ENCODE data around the gene ZNF699. TPM values are rescaled to one million over a fixed set of nuclear protein-coding genes. Genes with fewer than 3 reads are reported as not detected.
"Not testable (repeated sequence)": the region's sequence is repeated elsewhere in the genome, so short reads cannot be mapped to it uniquely, and the experiment has no call there.

Gene ZNF699
- total RNA-seq, 2 experiments from 2014 or later = 5.8 to 6.8 TPM

DNA sequence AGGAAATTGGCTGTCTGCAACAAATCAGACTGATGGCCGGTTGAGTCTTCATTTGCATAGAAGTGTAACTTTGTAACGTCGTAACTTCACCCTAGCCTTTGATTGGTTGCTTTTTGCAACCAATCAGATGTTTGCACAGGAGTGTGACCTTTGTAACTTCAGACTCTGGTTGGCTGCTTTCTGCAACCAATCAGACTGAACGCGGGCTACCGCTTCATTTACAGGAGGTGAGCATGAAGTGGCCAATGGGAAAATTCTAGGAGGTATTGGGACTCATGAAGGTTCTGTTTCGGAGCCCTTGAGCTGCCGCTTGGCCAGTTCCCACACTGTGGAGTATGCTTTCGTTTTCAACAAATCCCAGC, 13.9 kb upstream of the ZNF699 start:
- peaks cover 24% of the 10 kb centered on the region for H3K4me1 Mint-ChIP-seq (ENCODE audit: low read depth)
- H3K27ac Mint-ChIP-seq = peak overlapping the region; percentile 92
- ChIA-PET CTCF (interaction anchor here (1.0 to 2.6 kb wide), 2 partner anchors 13 to 118 kb away, joined by 3 to 14 read pairs; partner anchors contain the start of gene ZNF699), POLR2A (interaction anchor here (1.0 to 1.3 kb wide), 2 partner anchors 10 to 14 kb away, joined by 3 read pairs; partner anchors contain the start of gene ZNF699)
- intact Hi-C loops (cut with micrococcal nuclease) = loop anchor here (5.0 kb wide), 2 partner anchors 181 to 469 kb away; partner anchors contain the start of gene ZNF317
- peaks cover 44% of the 10 kb centered on the region for H3K36me3 Mint-ChIP-seq
- no peaks in the 10 kb centered on the region for H3K27me3 Mint-ChIP-seq
- DNase-seq = peak; percentile 73
- H3K9me3 Mint-ChIP-seq = peaks cover 50% of the 10 kb centered on the region
- H3K4me3 Mint-ChIP-seq = peak overlapping the region; percentile 83

DNA sequence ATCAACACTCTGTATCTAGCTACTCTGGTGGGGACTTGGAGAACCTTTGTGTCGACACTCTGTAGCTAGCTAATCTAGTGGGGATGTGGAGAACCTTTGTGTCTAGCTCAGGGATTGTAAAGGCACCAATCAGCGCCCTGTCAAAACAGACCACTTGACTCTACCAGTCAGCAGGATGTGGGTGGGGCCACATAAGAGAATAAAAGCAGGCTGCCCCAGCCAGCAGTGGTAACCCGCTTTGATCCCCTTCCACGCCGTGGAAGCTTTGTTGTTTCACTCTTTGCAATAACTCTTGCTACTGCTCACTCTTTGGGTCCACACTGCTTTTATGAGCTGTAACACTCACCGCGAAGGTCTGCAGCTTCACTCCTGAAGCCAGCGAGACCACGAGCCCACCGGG, 12.6 kb upstream of the ZNF699 start:
- H3K4me3 Mint-ChIP-seq, H3K27ac Mint-ChIP-seq, H3K27me3 Mint-ChIP-seq, DNase-seq, POLR2A ChIA-PET: not testable (repeated sequence)
- Mint-ChIP-seq H3K36me3 (peaks cover 33% of the 10 kb centered on the region), H3K4me1 (ENCODE audit: low read depth) (peaks cover 24% of the 10 kb centered on the region), H3K9me3 (peaks cover 46% of the 10 kb centered on the region)
- CTCF ChIA-PET = interaction anchor here (2.6 kb wide), 1 partner anchor 12 kb away, joined by 14 read pairs; the partner anchor contains the start of gene ZNF699
- intact Hi-C loops (cut with micrococcal nuclease) = loop anchor here (5.0 kb wide), 2 partner anchors 180 to 470 kb away; partner anchors contain the start of gene ZNF317

DNA sequence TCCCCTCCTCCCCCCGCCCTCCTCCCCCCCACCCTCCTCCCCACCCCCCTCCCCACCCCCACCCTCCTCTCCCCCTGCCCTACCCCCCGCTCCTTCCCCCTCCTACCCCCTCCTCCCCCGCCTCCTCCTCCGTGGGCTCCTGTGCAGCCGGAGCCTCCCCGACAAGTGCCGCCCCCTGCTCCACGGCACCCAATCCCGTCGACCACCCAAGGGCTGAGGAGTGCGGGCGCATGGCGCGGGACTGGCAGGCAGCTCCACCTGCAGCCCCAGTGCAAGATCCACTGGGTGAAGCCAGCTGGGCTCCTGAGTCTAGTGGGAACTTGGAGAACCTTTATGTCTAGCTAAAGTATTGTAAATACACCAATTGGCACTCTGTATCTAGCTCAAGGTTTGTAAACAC, 12.1 kb upstream of the ZNF699 start:
- intact Hi-C loops (cut with micrococcal nuclease) = loop anchor here (5.0 kb wide), 2 partner anchors 179 to 471 kb away; partner anchors contain the start of gene ZNF317
- DNase-seq, POLR2A ChIA-PET, H3K27me3 Mint-ChIP-seq, H3K4me3 Mint-ChIP-seq, H3K27ac Mint-ChIP-seq: not testable (repeated sequence)
- Mint-ChIP-seq H3K36me3 (peaks cover 29% of the 10 kb centered on the region), H3K4me1 (ENCODE audit: low read depth) (peaks cover 24% of the 10 kb centered on the region), H3K9me3 (peaks cover 44% of the 10 kb centered on the region)
- CTCF ChIA-PET = interaction anchor here (2.6 kb wide), 1 partner anchor 12 kb away, joined by 14 read pairs; the partner anchor contains the start of gene ZNF699

DNA sequence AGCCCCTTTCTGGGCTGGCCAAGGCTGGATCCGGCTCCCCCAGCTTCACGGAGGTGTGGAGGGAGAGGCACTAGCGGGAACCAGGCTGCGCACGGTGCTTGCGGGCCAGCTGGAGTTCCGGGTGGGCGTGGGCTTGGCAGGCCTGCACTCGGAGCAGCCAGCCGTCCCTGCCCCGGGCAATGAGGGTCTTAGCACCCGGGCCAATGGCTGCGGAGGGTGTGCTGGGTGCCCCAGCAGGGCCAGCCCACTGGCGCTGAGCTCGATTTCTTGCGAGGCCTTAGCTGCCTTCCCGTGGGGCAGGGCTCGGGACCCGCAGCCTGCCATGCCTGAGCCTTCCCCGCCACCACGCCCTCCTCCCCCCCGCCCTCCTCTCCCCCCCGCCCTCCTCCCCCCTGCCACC, 11.7 kb upstream of the ZNF699 start:
- Mint-ChIP-seq H3K4me3 (no peak overlapping the region), H3K9me3 (peaks cover 43% of the 10 kb centered on the region), H3K36me3 (peaks cover 28% of the 10 kb centered on the region), H3K27me3 (no peaks in the 10 kb centered on the region), H3K27ac (no peak overlapping the region), H3K4me1 (ENCODE audit: low read depth) (peaks cover 24% of the 10 kb centered on the region)
- DNase-seq = no peak
- ChIA-PET CTCF (no interaction called here), POLR2A (no interaction called here)
- intact Hi-C loops (cut with micrococcal nuclease) = loop anchor here (5.0 kb wide), 2 partner anchors 179 to 471 kb away; partner anchors contain the start of gene ZNF317

DNA sequence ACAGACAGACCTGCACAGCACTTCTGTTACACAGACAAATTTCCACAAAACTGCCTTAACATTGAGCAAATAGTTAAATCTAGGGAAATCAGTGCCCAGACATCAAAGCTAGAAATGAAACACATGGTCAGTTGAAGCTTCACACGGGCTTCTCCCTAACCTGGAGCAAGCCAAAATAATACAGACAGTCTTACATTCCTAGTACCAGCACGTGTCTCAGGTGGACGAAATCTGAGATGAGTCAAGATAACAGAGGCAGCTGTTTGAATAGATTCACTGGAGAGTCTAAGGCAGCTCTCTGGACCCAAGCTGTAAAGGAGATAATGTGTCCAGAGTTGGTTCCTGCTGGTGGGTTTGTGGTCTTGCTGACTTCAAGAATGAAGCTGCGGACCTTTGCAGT, 4.1 kb upstream of the ZNF699 start:
- H3K4me3 Mint-ChIP-seq = no peak overlapping the region
- peaks cover 39% of the 10 kb centered on the region for H3K9me3 Mint-ChIP-seq
- no peaks in the 10 kb centered on the region for H3K27me3 Mint-ChIP-seq
- ChIA-PET CTCF (no interaction called here), POLR2A (interaction anchor here (1.6 kb wide), 1 partner anchor 10 kb away, joined by 3 read pairs; the partner anchor contains the start of gene ZNF559)
- no peak for DNase-seq
- H3K27ac Mint-ChIP-seq = no peak overlapping the region
- peaks cover under 1% of the 10 kb centered on the region for H3K4me1 Mint-ChIP-seq (ENCODE audit: low read depth)
- intact Hi-C loops (cut with micrococcal nuclease) = no loop called here
- peaks cover 13% of the 10 kb centered on the region for H3K36me3 Mint-ChIP-seq

DNA sequence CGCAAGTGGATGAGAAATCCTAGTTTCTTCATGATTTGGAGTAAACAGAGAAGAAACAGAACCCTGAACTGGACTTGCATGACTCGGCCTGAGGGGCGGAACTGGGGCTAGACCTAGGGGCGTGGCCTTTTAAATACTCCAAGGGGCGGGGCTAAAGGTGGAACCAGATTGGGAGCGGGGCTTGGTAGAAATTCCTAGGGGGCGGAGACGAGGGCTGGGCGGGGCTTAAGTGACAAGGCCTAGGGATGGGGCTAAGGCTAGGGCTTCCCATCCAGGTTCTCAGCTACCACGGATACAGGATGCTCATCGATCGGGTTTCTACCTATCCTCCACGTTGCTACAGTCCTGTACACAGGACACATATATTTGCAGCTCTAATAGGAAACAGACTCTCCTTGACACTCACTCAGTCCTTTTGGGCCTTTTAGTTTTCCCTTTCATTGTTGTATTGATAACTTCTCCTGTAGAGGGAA, 372 bp upstream of the ZNF699 start:
- no peaks in the 10 kb centered on the region for H3K27me3 Mint-ChIP-seq
- peaks cover 12% of the 10 kb centered on the region for H3K4me1 Mint-ChIP-seq (ENCODE audit: low read depth)
- POLR2A ChIA-PET = interaction anchor here (1.4 kb wide), 1 partner anchor 14 kb away, joined by 3 read pairs; the partner anchor contains the start of gene ZNF559
- DNase-seq = no peak
- peak overlapping the region; percentile 89 for H3K27ac Mint-ChIP-seq
- peaks cover 33% of the 10 kb centered on the region for H3K9me3 Mint-ChIP-seq
- intact Hi-C loops (cut with micrococcal nuclease) = loop anchor here (1.0 kb wide), 4 partner anchors 14 to 481 kb away; partner anchors contain the start of genes ZNF266, ZNF426 and ZNF559
- peak overlapping the region; percentile 92 for H3K4me3 Mint-ChIP-seq
- CTCF ChIA-PET = interaction anchor here (0.9 to 2.2 kb wide), 4 partner anchors 13 to 277 kb away, joined by 3 to 14 read pairs (median 6); partner anchors contain the start of gene ZNF559
- H3K36me3 Mint-ChIP-seq = peaks cover 19% of the 10 kb centered on the region

DNA sequence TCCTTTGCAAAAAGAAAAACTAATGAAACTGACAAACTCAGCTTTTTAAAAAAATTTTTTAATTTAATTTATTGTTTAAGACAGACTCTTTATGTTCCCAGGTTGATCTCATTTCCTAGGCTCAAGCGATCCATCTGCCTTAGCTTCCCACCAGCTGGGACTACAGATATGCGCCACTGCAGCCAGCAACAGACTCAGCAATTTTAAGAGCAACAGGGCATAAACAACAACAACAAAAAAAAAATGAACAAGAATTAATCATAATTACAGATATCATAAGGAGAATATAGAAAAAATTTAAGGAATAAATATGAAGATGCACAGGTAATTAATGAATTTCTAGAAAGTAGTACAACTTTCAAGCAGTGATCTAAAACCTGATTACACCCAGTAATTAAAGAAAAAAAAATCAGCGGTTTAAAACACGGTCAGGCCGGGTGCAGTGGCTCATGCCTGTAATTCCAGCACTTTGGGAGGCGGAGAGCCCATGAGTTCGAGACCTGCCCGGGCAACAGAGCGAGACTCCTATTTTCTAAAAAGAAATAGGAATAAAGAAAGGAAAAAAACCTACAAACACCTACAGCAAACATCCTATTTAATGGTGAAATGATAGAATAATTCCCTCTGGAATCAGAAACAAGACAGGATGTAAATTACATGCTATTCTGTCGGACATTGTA, 1.4 kb downstream of the ZNF699 start:
- ChIA-PET CTCF (interaction anchor here (0.6 kb wide), 1 partner anchor 18 kb away, joined by 3 read pairs; no protein-coding TSS in a partner anchor), POLR2A (interaction anchor here (0.6 kb wide), 1 partner anchor 15 kb away, joined by 3 read pairs; no protein-coding TSS in a partner anchor)
- Mint-ChIP-seq H3K4me3 (peak overlapping the region; percentile 92), H3K9me3 (peaks cover 24% of the 10 kb centered on the region), H3K27me3 (no peaks in the 10 kb centered on the region), H3K4me1 (ENCODE audit: low read depth) (peaks cover 12% of the 10 kb centered on the region), H3K27ac (peak overlapping the region; percentile 82), H3K36me3 (peaks cover 33% of the 10 kb centered on the region)
- intact Hi-C loops (cut with micrococcal nuclease) = no loop called here
- DNase-seq = no peak

DNA sequence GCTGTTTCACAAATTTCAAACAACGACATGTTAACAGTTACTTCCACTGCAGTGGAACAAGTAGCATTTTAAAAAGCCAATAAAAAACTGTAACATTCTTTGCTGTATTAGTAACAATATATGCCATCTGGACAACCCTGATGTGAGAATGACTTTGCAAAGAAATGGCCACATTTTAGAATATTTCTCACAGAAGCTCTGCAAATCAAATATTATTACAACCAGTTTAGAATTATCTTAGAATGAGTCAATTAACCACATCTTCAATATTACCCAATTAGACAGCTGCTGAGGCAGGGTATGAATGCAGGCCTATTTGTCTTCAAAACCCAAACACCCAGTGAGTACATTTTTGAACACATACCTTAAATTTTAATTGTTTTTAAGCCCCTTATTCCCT, 3.2 kb downstream of the ZNF699 start:
- H3K27ac Mint-ChIP-seq = no peak overlapping the region
- no peak for DNase-seq
- POLR2A ChIA-PET = no interaction called here
- intact Hi-C loops (cut with micrococcal nuclease) = no loop called here
- CTCF ChIA-PET = no interaction called here
- H3K36me3 Mint-ChIP-seq = peaks cover 50% of the 10 kb centered on the region
- no peaks in the 10 kb centered on the region for H3K27me3 Mint-ChIP-seq
- H3K4me1 Mint-ChIP-seq (ENCODE audit: low read depth) = peaks cover 12% of the 10 kb centered on the region
- H3K9me3 Mint-ChIP-seq = peaks cover 29% of the 10 kb centered on the region
- H3K4me3 Mint-ChIP-seq = no peak overlapping the region

DNA sequence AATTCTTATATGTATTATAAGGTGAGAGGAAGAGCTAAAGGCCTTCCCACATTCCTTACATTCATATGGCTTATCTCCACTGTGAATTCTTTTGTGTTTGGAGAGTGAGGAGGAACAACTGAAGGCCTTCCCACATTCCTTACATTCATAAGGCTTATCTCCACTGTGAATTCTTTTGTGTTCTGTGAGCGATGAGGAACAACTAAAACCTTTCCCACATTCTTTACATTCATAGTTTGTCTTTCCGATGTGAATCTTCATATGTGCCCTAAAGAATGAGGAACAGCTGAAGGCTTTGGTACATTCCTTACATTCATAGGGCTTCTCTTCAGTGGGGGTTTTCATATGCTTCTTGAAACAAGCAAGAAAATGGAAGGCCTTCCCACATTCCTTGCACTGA, 13.3 kb downstream of the ZNF699 start:
- H3K27me3 Mint-ChIP-seq = no peaks in the 10 kb centered on the region
- CTCF ChIA-PET = no interaction called here
- DNase-seq = no peak
- POLR2A ChIA-PET = no interaction called here
- H3K9me3 Mint-ChIP-seq = peaks cover 83% of the 10 kb centered on the region
- H3K27ac Mint-ChIP-seq = no peak overlapping the region
- peaks cover 89% of the 10 kb centered on the region for H3K36me3 Mint-ChIP-seq
- no peak overlapping the region for H3K4me3 Mint-ChIP-seq
- H3K4me1 Mint-ChIP-seq (ENCODE audit: low read depth) = no peaks in the 10 kb centered on the region
- intact Hi-C loops (cut with micrococcal nuclease) = no loop called here

DNA sequence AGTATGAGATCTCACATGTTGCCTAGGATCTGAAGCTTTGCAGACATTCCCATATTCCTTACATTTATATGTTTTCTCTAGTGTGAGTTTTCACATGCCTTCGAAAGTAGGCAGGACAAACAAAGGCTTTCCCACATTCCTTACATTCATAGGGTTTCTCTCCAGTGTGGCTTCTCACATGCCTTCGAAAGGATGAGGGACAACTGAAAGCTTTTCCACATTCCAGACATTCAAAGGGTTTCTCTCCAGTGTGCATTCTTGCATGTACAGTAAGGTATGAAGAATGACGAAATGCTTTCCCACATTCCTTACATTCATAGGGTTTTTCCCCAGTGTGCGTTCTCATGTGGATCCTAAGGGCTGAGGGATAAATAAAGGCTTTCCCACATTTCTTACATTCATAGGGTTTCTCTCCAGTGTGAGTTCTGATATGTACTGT, 14.2 kb downstream of the ZNF699 start:
- CTCF ChIA-PET = no interaction called here
- H3K4me3 Mint-ChIP-seq = no peak overlapping the region
- intact Hi-C loops (cut with micrococcal nuclease) = no loop called here
- no peaks in the 10 kb centered on the region for H3K4me1 Mint-ChIP-seq (ENCODE audit: low read depth)
- H3K36me3 Mint-ChIP-seq = peaks cover 85% of the 10 kb centered on the region
- H3K9me3 Mint-ChIP-seq = peaks cover 79% of the 10 kb centered on the region
- no peak overlapping the region for H3K27ac Mint-ChIP-seq
- DNase-seq = no peak
- POLR2A ChIA-PET = no interaction called here
- no peaks in the 10 kb centered on the region for H3K27me3 Mint-ChIP-seq

DNA sequence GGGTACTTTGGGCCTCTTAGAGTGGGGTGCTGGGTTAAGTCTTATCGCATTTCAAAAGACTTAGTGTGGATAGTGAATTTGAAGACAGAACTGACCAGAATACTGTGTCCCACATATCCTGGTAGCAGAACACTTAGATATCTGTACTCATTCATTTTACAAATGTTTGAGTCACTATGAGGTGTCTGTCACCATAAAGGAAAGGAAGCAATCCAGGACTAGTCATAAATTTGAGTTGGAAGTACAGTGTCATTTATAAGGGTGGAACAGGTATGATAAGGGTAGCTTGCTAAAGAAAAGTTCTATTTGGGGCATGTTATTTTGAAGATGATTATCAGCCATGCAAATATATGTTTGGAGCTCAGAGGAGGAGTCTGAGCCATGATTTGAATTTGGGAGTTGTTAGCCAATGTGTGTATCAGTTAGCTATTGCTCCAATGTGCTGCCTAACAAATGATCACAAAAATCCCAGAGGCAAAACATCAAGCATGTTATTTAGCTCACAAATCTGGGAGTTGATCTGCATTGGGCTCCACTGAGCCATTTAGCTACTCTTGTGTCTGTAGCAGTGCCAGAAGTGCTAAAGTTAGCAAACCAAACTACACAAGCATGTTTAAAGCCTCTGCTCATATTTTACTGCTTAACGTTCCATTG, 20.3 kb downstream of the ZNF699 start:
- no peak for DNase-seq
- CTCF ChIA-PET = no interaction called here
- Mint-ChIP-seq H3K4me3 (no peak overlapping the region), H3K27me3 (no peaks in the 10 kb centered on the region), H3K36me3 (peaks cover 52% of the 10 kb centered on the region), H3K4me1 (ENCODE audit: low read depth) (no peaks in the 10 kb centered on the region), H3K9me3 (peaks cover 65% of the 10 kb centered on the region), H3K27ac (no peak overlapping the region)
- POLR2A ChIA-PET = no interaction called here
- intact Hi-C loops (cut with micrococcal nuclease) = no loop called here

DNA sequence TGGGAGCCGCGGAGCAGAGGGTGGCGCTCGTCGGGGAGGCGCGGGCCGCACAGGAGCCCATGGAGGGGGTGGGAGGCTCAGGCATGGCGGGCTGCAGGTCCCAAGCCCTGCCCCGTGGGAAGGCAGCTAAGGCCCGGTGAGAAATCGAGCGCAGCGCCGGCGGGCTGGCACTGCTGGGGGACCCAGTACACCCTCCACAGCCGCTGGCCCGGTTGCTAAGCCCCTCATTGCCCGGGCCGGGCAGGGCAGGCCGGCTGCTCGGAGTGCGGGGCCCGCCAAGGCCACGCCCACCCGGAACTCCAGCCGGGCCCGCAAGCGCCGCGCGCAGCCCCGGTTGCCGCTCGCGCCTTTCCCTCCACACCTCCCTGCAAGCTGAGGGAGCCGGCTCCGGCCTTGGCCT, 26.2 kb downstream of the ZNF699 start:
- DNase-seq = peak; percentile 17
- H3K4me3 Mint-ChIP-seq; CTCF ChIA-PET; H3K4me1 Mint-ChIP-seq (ENCODE audit: low read depth); H3K27me3 Mint-ChIP-seq; intact Hi-C loops (cut with micrococcal nuclease); H3K27ac Mint-ChIP-seq: not testable (repeated sequence)
- Mint-ChIP-seq H3K9me3 (peaks cover 59% of the 10 kb centered on the region), H3K36me3 (peaks cover 21% of the 10 kb centered on the region)
- POLR2A ChIA-PET = interaction anchor here (0.6 to 0.9 kb wide), 2 partner anchors 12 to 469 kb away, joined by 3 to 4 read pairs; no protein-coding TSS in a partner anchor

All from activated CD4-positive, alpha-beta memory T cell treated with anti-CD3 and anti-CD28 coated beads for 36 hours (primary cell).